GM21390 (cell line): ENCODE measurements around the gene SFMBT2.

Experiments used
- ATAC-seq: cut with Tn5 transposase; IDR thresholded peaks from one replicate; pipeline ENCODE4 v1.9.1; 2021; ENCODE audit not compliant: unreplicated experiment

The SFMBT2 gene

GRCh38 chr10:7161484-7162250 is 249.2 kb downstream of the SFMBT2 start:
- no peak for ATAC-seq

GRCh38 chr10:7159928-7160327 is 250.9 kb downstream of the SFMBT2 start:
- no peak for ATAC-seq

DNA sequence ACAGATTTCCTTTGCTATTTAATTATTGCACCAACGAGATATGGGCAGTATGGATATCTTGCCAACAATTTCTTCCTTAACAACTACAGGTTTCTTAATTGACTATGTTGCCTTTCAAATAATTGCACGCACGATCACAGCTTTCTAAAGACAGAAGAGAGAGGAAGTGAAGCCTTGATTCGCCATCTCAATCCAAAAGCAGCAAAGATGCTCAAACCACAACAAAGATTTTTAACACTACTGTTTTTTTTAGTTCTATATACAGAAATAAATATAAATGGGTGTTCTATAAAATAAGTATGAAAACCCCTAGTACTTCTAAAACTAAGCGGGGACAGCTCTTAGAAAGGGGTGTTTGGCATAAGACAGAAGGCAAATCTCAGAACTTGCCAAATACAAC is 251.3 kb downstream of the SFMBT2 start:
- ATAC-seq = no peak

DNA sequence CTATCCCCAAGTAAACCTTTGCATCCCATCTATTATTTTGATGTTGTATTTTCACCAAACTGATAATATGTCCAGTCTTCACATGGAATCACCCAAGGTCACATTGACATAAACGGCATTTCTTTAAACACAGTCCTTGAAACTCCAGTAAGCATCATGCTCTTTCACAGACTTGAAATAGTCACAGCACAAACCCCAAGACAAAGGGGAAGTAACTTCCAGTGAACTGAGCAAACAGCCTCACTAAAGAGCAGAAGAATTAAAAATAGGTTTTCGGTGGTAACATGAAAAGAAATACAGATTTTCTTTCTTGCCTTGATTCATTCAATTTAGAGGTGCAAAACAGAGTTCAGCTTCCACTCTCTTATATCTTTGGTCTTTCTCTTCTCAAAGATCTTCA is 253.7 kb downstream of the SFMBT2 start:
- ATAC-seq = no peak

DNA sequence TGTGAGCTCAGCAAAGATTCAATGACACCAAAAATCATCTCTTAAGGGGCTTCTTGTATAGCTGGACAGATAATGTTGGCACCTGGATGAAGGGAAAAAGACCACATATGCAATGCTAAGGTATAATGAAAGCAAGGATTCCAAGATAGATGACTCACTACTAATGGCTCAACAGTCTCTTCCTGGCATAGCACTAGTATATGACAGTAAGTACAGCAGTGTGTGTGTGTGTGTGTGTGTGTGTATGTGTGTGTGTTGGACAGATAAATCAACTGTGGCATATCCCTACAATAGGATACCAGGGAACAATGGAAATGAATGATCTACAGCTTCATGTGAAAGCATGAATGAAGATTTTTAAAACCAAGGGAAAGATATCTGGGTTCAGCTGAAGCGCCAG is 257.1 kb downstream of the SFMBT2 start:
- no peak for ATAC-seq

GRCh38 chr10:7152982-7153381 is 257.9 kb downstream of the SFMBT2 start:
- ATAC-seq = no peak

- no peak for ATAC-seq
These were observed 258.5 kb downstream of the SFMBT2 start for GRCh38 chr10:7152341-7152740.

- no peak for ATAC-seq
These were observed 259.3 kb downstream of the SFMBT2 start for GRCh38 chr10:7151538-7151937.

DNA sequence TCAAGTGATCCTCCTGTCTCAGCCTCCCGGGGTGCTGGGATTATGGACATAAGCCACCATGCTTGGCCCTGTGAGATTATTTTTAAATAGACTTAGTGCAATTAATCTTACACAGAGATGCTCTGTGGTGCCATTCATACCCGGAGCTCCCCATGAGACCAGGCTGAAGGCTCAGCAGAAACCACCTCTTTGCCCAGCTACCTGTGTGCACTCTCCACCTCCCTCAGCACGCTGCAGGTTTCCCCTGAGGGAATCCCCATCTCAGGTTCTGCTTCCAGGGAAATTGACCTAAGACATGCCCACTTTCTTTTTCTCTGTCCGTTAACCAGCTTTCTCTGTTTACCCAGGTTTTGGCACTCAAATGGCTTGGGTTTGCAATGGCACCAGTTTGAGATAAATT is 260.5 kb downstream of the SFMBT2 start:
- ATAC-seq = no peak

DNA sequence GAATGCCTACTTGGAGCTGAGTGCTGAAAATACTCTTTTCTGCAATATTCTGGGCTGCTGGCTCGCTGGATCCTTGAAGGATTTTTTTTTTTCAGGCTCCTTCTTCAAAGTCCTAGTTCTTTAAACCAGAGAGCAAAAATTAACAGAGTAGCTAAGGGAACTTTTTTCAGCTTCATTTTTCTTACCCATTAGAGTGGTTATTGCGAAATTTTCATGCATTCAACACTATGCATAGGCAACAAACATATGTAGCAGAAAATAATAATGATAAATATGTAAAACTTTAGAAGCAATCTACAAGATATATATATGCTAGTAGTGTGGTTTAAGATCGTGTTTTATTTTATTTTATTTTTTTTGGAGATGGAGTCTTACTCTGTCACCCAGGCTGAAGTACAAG is 264.6 kb downstream of the SFMBT2 start:
- no peak for ATAC-seq

- ATAC-seq = no peak
These were observed 274.8 kb downstream of the SFMBT2 start for GRCh38 chr10:7136016-7136415.

DNA sequence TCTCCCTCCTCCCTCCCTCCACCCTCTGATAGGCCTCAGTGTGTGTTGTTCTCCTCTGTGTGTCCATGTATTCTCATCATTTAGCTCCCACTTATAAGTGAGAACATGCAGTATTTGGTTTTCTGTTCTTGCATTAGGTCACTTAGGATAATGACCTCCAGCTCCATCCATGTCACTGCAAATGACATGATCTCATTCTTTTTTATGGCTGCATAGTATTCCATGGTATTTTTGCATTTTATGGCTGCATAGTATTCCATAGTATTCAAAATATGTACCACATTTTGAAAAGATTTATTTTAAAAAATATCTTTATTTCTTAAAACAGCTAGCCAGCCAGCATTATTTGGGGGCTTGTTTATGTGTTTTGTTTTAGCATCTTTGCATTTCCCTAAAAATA is 275.6 kb downstream of the SFMBT2 start:
- no peak for ATAC-seq

- no peak for ATAC-seq
These were observed 276.4 kb downstream of the SFMBT2 start for GRCh38 chr10:7134448-7134847.

DNA sequence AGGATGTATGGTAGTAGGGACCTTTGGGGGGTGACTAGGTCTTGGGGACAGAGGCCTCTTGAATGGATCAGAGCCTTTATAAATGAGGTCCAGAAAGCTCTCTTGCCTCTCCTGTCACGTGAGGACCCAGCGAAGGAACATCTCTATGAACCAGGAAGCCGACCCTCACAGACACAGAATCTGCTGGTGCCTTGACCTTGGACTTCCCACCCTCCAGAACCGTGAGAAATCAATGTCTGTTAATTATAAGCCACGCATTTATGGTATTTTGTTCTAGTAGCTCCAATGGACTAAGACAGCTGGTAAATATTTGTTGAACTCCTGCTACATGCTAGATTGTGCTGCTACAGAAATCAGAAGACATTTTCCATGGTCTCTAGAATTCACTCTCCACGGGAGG is 276.9 kb downstream of the SFMBT2 start:
- no peak for ATAC-seq

GRCh38 chr10:7133278-7133677 is 277.6 kb downstream of the SFMBT2 start:
- ATAC-seq = no peak

GRCh38 chr10:7130191-7130911 is 280.5 kb downstream of the SFMBT2 start:
- ATAC-seq = no peak

DNA sequence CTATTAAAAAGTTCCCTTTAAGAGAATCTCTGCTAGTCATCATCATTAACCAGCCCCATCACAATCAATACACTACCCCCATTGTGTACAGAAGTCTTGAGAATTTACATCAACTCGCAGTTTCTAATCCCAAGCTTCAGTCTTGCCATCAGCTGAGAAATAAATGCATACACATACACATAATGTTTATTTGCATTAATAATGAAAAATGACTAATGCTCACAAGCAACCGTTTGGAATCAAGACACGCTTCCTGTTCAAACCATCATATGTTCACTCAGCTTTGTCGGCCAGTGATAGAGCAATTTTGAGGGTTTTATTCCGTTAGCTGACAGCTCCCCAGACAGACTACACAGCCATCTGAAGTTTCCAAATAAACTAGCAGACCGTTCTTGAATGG is 287.1 kb downstream of the SFMBT2 start:
- ATAC-seq = no peak

- ATAC-seq = no peak
These were observed 288.3 kb downstream of the SFMBT2 start for GRCh38 chr10:7122561-7122960.

GRCh38 chr10:7121154-7121797 is 289.6 kb downstream of the SFMBT2 start:
- peak; percentile 69 for ATAC-seq

DNA sequence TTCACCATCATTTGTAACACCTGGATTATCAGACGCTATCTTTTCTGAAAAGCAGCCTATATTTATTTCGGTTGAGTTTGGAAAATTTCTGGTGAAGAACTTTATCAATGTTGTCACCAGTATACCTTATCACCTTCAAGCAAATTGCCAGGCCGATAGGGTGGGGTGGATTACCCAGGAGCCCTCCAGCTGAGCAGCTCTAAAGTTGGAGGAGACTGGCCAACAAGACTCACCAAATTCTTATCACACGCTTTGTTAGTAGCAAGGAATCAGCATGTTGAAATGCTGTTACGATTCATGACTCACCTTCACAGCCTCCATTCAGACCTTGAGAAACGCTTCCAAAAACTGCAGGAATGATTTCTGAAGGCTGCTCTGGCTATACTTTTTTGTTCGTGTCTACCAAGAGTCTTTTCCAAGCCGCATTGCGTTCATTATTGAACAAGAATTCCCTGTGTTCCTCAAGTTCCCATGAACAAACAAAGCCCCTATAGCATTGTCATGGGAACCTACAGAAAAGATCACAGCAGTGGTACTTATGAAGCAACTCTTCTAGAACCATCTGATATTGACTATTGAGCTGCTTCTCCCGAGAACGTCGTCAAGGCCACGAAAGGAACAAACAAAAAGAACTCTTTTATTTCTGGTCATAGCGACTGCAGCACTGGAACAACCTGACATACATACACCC is 291.4 kb downstream of the SFMBT2 start:
- no peak for ATAC-seq
